Measurements from ENCODE around the gene TNNI3K. TPM values are rescaled to one million over a fixed set of nuclear protein-coding genes. Genes with fewer than 3 reads are reported as not detected.

The TNNI3K gene
- total RNA-seq, 1 experiment from 2014 or later: 0.49 TPM

DNA sequence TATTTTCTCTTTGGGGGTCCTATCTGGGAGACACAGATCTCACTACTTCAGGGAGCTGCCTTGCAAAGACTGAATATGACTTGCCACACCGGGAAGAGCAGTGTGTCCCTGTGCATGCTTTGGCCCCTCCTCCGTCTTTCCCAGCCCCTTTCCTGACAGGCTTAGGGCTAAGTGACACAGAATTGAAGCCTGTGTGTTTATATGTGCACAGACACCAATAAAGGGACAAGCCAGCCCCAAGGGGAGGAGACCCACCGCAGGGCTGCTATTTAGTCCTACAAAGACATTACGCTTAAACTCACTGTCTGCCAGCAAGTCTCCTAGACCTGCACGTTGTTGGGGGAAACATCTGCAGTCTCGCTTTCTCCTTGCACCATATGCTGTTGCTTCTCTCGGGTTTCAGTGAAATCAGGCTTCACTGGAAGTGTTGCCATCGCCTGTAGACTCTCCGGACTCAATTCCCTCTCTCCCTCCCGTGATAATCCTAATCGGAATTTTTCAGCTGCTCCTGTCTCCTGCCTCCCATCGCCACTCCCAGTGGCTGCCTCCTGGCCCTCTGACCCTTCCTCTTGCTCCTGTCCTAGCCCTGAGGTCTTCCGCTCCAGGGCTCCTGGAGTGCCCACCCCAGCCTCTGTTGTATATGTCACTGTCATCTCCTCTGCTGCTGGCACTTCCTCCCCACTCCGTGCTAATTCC lies 335.8 kb downstream of the TNNI3K start:
- no peaks in the 10 kb centered on the region for H4K20me1 ChIP-seq (ENCODE audit: insufficient read depth)
- peaks cover 33% of the 10 kb centered on the region for H3K27me3 ChIP-seq (ENCODE audit: insufficient read depth, low read length)
- H2AFZ ChIP-seq (ENCODE audit: low read depth, low read length, poor library complexity, severe bottlenecking): no peak overlapping the region
- no peak overlapping the region for H3K9ac ChIP-seq (ENCODE audit: low read length)
- H3K36me3 ChIP-seq (ENCODE audit: control insufficient read depth in 1 of 2, insufficient read depth in 2 of 2, low read length in 2 of 2): no peaks in the 10 kb centered on the region
- H3K4me2 ChIP-seq (ENCODE audit: low read length): no peak overlapping the region
- H3K4me1 ChIP-seq (ENCODE audit: control insufficient read depth in 1 of 2, insufficient read depth in 2 of 2, low read length in 2 of 2): no peaks in the 10 kb centered on the region
- RAD21 ChIA-PET (ENCODE audit: low non-redundant PET in 1 of 2, low total read pairs in 2 of 2, uncharacterized antibody in 2 of 2, unreplicated experiment in 2 of 2): no interaction called here
- no peak for DNase-seq (ENCODE audit: low read depth, low spot score)
- no peaks in the 10 kb centered on the region for H3K9me3 ChIP-seq (ENCODE audit: control insufficient read depth in 1 of 2, insufficient read depth in 1 of 2, low read depth in 1 of 2, low read length in 2 of 2)
- CTCF ChIA-PET: no interaction called here
- H3K9me2 ChIP-seq (ENCODE audit: insufficient read depth): no peaks in the 10 kb centered on the region
- H3K27ac ChIP-seq (ENCODE audit: low read depth, low read length): no peak overlapping the region
- intact Hi-C loops (cut with micrococcal nuclease): no loop called here
- H3K79me2 ChIP-seq (ENCODE audit: insufficient read depth, low read length): no peaks in the 10 kb centered on the region
- H3K4me3 ChIP-seq (replicated peaks in 1 of 2; ENCODE audit: low read depth in 1 of 2, low read length in 2 of 2): no peak overlapping the region
- no TSS peak for BruUV-seq (replicated peaks)
- POLR2A ChIA-PET: no interaction called here
- ATAC-seq: peak; percentile 36; the same call in 1 of the 2 replicates
- no peak for TF ChIP-seq YY1 (IDR thresholded peaks at IDR 0.05; ENCODE audit: extremely low read depth, insufficient replicate concordance, low read depth, low read length)

- TF ChIP-seq CBX3 (IDR thresholded peaks at IDR 0.05; ENCODE audit: low read depth) (no peak), ZNF274 (IDR thresholded peaks at IDR 0.05; ENCODE audit: low read depth, low read length) (no peak), SP1 (IDR thresholded peaks at IDR 0.05; ENCODE audit: low read depth) (no peak), RAD21 (IDR thresholded peaks at IDR 0.05; ENCODE audit: low read depth) (no peak), ELF1 (IDR thresholded peaks at IDR 0.05; ENCODE audit: borderline replicate concordance, low read depth) (no peak), JUND (IDR thresholded peaks at IDR 0.05) (no peak), ZFX (IDR thresholded peaks at IDR 0.05) (no peak), POLR2A (IDR thresholded peaks at IDR 0.05; ENCODE audit: borderline replicate concordance, extremely low read depth, insufficient read depth, insufficient read length) (no peak), EZH2phosphoT487 (IDR thresholded peaks at IDR 0.05; ENCODE audit: borderline replicate concordance) (no peak), SRF (IDR thresholded peaks at IDR 0.05; ENCODE audit: low read depth) (no peak), TCF7L2 (IDR thresholded peaks at IDR 0.05; ENCODE audit: borderline replicate concordance, extremely low read depth, insufficient read depth, insufficient read length) (no peak), YY1 (IDR thresholded peaks at IDR 0.05; ENCODE audit: extremely low read depth, insufficient replicate concordance, low read depth, low read length) (no peak), FOSL1 (IDR thresholded peaks at IDR 0.05; ENCODE audit: low read depth) (no peak), SIN3A (IDR thresholded peaks at IDR 0.05; ENCODE audit: low read depth) (no peak)
- TF ChIP-seq, protein P1, sequence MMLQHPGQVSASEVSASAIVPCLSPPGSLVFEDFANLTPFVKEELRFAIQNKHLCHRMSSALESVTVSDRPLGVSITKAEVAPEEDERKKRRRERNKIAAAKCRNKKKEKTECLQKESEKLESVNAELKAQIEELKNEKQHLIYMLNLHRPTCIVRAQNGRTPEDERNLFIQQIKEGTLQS (IDR thresholded peaks at IDR 0.05): no peak
- TF ChIP-seq, protein P2, sequence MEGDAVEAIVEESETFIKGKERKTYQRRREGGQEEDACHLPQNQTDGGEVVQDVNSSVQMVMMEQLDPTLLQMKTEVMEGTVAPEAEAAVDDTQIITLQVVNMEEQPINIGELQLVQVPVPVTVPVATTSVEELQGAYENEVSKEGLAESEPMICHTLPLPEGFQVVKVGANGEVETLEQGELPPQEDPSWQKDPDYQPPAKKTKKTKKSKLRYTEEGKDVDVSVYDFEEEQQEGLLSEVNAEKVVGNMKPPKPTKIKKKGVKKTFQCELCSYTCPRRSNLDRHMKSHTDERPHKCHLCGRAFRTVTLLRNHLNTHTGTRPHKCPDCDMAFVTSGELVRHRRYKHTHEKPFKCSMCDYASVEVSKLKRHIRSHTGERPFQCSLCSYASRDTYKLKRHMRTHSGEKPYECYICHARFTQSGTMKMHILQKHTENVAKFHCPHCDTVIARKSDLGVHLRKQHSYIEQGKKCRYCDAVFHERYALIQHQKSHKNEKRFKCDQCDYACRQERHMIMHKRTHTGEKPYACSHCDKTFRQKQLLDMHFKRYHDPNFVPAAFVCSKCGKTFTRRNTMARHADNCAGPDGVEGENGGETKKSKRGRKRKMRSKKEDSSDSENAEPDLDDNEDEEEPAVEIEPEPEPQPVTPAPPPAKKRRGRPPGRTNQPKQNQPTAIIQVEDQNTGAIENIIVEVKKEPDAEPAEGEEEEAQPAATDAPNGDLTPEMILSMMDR (IDR thresholded peaks at IDR 0.05 in 2 of 3, conservative IDR thresholded peaks at IDR 0.05 in 1 of 3; ENCODE audit: borderline replicate concordance in 1 of 3, insufficient read depth in 1 of 3, low read depth in 2 of 3, low read length in 2 of 3): no peak
- TF ChIP-seq, protein P3, sequence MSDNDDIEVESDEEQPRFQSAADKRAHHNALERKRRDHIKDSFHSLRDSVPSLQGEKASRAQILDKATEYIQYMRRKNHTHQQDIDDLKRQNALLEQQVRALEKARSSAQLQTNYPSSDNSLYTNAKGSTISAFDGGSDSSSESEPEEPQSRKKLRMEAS (IDR thresholded peaks at IDR 0.05): no peak
- TF ChIP-seq, protein P4, sequence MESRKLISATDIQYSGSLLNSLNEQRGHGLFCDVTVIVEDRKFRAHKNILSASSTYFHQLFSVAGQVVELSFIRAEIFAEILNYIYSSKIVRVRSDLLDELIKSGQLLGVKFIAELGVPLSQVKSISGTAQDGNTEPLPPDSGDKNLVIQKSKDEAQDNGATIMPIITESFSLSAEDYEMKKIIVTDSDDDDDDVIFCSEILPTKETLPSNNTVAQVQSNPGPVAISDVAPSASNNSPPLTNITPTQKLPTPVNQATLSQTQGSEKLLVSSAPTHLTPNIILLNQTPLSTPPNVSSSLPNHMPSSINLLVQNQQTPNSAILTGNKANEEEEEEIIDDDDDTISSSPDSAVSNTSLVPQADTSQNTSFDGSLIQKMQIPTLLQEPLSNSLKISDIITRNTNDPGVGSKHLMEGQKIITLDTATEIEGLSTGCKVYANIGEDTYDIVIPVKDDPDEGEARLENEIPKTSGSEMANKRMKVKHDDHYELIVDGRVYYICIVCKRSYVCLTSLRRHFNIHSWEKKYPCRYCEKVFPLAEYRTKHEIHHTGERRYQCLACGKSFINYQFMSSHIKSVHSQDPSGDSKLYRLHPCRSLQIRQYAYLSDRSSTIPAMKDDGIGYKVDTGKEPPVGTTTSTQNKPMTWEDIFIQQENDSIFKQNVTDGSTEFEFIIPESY (IDR thresholded peaks at IDR 0.05; ENCODE audit: extremely low read depth, insufficient replicate concordance, low read length): no peak
- ChIA-PET RAD21 (ENCODE audit: low non-redundant PET in 1 of 2, low total read pairs in 2 of 2, uncharacterized antibody in 2 of 2, unreplicated experiment in 2 of 2) (no interaction called here), CTCF (no interaction called here), POLR2A (no interaction called here)
- Histone ChIP-seq H3K36me3 (ENCODE audit: control insufficient read depth in 1 of 2, insufficient read depth in 2 of 2, low read length in 2 of 2) (no peaks in the 10 kb centered on the region), H3K4me1 (ENCODE audit: control insufficient read depth in 1 of 2, insufficient read depth in 2 of 2, low read length in 2 of 2) (no peaks in the 10 kb centered on the region), H3K4me3 (replicated peaks in 1 of 2; ENCODE audit: low read depth in 1 of 2, low read length in 2 of 2) (no peak overlapping the region), H3K9me2 (ENCODE audit: insufficient read depth) (no peaks in the 10 kb centered on the region), H4K20me1 (ENCODE audit: insufficient read depth) (no peaks in the 10 kb centered on the region), H3K27ac (ENCODE audit: low read depth, low read length) (no peak overlapping the region), H3K27me3 (ENCODE audit: insufficient read depth, low read length) (peaks cover 33% of the 10 kb centered on the region), H3K9me3 (ENCODE audit: control insufficient read depth in 1 of 2, insufficient read depth in 1 of 2, low read depth in 1 of 2, low read length in 2 of 2) (no peaks in the 10 kb centered on the region), H3K9ac (ENCODE audit: low read length) (no peak overlapping the region), H3K79me2 (ENCODE audit: insufficient read depth, low read length) (no peaks in the 10 kb centered on the region), H2AFZ (ENCODE audit: low read depth, low read length, poor library complexity, severe bottlenecking) (no peak overlapping the region), H3K4me2 (ENCODE audit: low read length) (no peak overlapping the region)
- BruUV-seq (replicated peaks): no TSS peak
- intact Hi-C loops (cut with micrococcal nuclease): no loop called here
- no peak for DNase-seq (ENCODE audit: low read depth, low spot score)
- no peak for ATAC-seq
Measured at GRCh38 chr1:74571493-74571800, 336.3 kb downstream of the TNNI3K start.
